Ovary (tissue), 9 donors: ENCODE results near the gene GFM2. TPM values are rescaled to one million over a fixed set of nuclear protein-coding genes. Genes with fewer than 3 reads are reported as not detected.

Experiments
- DNase-seq, 5 donors: peaks; one replicate each; pipeline ENCODE4 v3.0.0-alpha.2; 2019 to 2020
- H3K27ac ChIP-seq, 2 donors: fragments of 200-600 bp; one replicate each; pipeline versions ENCODE4 v1.5.1 to v1.8.0; 2019 to 2022
- H3K27me3 ChIP-seq: fragments of 200-600 bp; one replicate; pipeline ENCODE4 v1.8.0; 2022
- H3K36me3 ChIP-seq: fragments of 200-600 bp; sonication (generic); one replicate; pipeline ENCODE4 v1.5.1; 2019
- H3K4me1 ChIP-seq: one replicate; pipeline ENCODE4 v1.8.1; 2013; ENCODE audit warnings: mild to moderate bottlenecking, moderate library complexity; ENCODE audit not compliant: insufficient read depth
- H3K4me3 ChIP-seq: fragments of 200-600 bp; sonication (generic); one replicate; pipeline ENCODE4 v1.5.1; 2017
- H3K9me3 ChIP-seq, 2 donors: fragments of 200-600 bp in 1 of 2; sonication (generic) in 1 of 2; one replicate each; pipeline versions ENCODE4 v1.5.1 to v1.8.1; 2013 to 2019; ENCODE audit warnings: mild to moderate bottlenecking in 1 of 2, moderate library complexity in 1 of 2
- EP300 ChIP-seq: sonication (generic); formaldehyde crosslinking; IDR thresholded peaks from one replicate; pipeline ENCODE4 v1.6.1; 2017; ENCODE audit warnings: antibody characterized with exemption
- POLR2A ChIP-seq: fragments of 450-650 bp; IDR thresholded peaks from one replicate; pipeline ENCODE4 v1.6.1; 2017; ENCODE audit warnings: antibody characterized with exemption, mild to moderate bottlenecking, moderate library complexity
- WGBS, 3 donors: extraction: QIAGEN DNeasy Blood & Tissue Kit in 1 of 3; methylation state at CpG; one replicate each; pipeline versions ENCODE4 v1.1.5 to v1.1.7; 2013 to 2017; 5-methylcytosine and 5-hydroxymethylcytosine counted together
- intact Hi-C, 4 donors: fragments of 100-400 bp; cut with DNase I; formaldehyde crosslinking; loops; one replicate each; pipeline versions ENCODE4 v1.11.0 to v1.15.1; 2022 to 2023
- polyA plus RNA-seq, 2 donors: library from polyadenylated mRNA; stranded (reverse); fragments of 200-250 nt in 1 of 2; fragments of 350-450 nt in 1 of 2; fragmentation: Illumina TruSeq in 1 of 2; extraction: RNeasy Lipid Tissue Mini Kit (QIAGEN cat#74804) in 1 of 2; gene quantifications; one replicate each; pipeline ENCODE4 v1.2.3, GENCODE V29; 2013 to 2014
- small RNA-seq: library from RNA; depleted of rRNA; stranded (forward); fragments of <200 nt; gene quantifications from one replicate; pipeline ENCODE3, GENCODE V24; 2016
- total RNA-seq, 7 donors: library from RNA; depleted of rRNA in 2 of 7; stranded (reverse); fragments of >200 nt in 2 of 7; fragmentation: NEBNext Ultra II Directional in 3 of 7; extraction: Animal tissue kit (Norgen Biotek cat#: 25700) in 3 of 7; gene quantifications; one replicate each; pipeline versions ENCODE4 v1.1.0 to v1.2.4, GENCODE V29; 2016 to 2023
- TF ChIP-seq, protein P1 (sequence below), 3 donors: fragments of 450-650 bp in 2 of 3; fragments of 200-600 bp in 1 of 3; IDR thresholded peaks; one replicate each; pipeline versions ENCODE4 v1.5.1 to v1.8.0; 2016 to 2022; ENCODE audit warnings: antibody characterized with exemption in 3 of 3, mild to moderate bottlenecking in 1 of 3
- donor health status: DM: no; HTN: no; CAD: no; lungs with moderate emphysema.
- donor health status: DM: no; HTN: no; CAD: no.
- donor health status: Bipolar disorder and iron deficiency.
- donor health status: DM: yes; HTN: yes; CAD: no.
- donor health status: DM: no; HTN: no; CAD: no.
- donor health status: DM: yes; HTN: yes; CAD: no.

Gene GFM2
- total and polyA plus RNA-seq, 9 donors = 9.9 to 22.1 (median 17.6) TPM

DNA sequence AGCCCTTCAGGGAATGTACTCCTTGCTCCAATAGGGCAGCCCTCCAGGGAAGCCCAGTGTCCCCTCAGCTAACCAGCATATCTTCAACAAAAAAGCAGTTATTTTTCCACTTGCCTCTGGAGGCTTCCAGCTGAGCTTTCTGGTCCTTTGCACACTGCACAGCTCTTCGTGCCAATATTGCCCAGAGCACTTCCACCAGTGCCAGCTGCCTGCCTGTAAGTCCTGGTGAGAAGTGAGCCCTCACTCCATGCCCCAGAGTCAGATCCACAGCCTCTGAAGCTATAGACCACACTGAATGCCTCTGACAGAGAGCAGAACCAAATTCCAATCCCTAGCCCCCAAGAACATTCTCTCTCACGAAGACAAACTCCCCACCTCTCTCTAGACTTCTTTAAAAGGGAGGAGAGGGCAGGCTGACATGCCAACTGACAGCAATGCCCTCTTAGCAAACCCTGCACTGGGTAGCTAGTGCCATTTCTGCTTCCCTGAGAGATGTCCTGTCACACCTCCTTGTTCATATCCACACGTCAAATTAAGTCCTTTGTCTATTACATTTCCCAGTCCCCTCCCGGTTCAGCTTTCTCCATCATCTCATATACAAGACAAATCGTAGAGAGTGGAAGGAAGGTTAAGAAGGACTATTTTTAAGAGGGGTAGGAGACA, 94.6 kb downstream of the GFM2 start:
- WGBS, 3 donors = 51 to 56% (median 56%) methylated on average over 5 of the region's 5 CpGs
- H3K27me3 ChIP-seq = no peaks in the 10 kb centered on the region
- no peaks in the 10 kb centered on the region for H3K4me1 ChIP-seq
- no peak for DNase-seq
- no peak for TF ChIP-seq POLR2A
- TF ChIP-seq EP300 = no peak
- TF ChIP-seq, protein P1, sequence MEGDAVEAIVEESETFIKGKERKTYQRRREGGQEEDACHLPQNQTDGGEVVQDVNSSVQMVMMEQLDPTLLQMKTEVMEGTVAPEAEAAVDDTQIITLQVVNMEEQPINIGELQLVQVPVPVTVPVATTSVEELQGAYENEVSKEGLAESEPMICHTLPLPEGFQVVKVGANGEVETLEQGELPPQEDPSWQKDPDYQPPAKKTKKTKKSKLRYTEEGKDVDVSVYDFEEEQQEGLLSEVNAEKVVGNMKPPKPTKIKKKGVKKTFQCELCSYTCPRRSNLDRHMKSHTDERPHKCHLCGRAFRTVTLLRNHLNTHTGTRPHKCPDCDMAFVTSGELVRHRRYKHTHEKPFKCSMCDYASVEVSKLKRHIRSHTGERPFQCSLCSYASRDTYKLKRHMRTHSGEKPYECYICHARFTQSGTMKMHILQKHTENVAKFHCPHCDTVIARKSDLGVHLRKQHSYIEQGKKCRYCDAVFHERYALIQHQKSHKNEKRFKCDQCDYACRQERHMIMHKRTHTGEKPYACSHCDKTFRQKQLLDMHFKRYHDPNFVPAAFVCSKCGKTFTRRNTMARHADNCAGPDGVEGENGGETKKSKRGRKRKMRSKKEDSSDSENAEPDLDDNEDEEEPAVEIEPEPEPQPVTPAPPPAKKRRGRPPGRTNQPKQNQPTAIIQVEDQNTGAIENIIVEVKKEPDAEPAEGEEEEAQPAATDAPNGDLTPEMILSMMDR (IDR thresholded peaks at IDR 0.05) = no peak
- H3K27ac ChIP-seq = no peak overlapping the region
- H3K4me3 ChIP-seq = no peak overlapping the region
- intact Hi-C loops = loop anchor here in 2 of 4 donors (10.0 kb wide), 1 partner anchor 242 kb away; no protein-coding TSS in a partner anchor
- no peaks in the 10 kb centered on the region for H3K36me3 ChIP-seq
- no peaks in the 10 kb centered on the region for H3K9me3 ChIP-seq

Small RNAs within 50 kb of the gene (small RNA-seq; reads per million reads assigned to genes)
- not detected for gene RNU6-658P

Other genes with a start within 250 kb of the GFM2 start
- gene ENC1, start 126.4 kb downstream of the GFM2 start, total RNA-seq = 10 to 100 TPM; 13.2 to 54.7 (median 23.4) TPM
- 10 to 100 TPM; 40.4 to 57.2 TPM for gene ENC1, start 126.4 kb downstream of the GFM2 start, polyA plus RNA-seq
- gene HEXB, start 81.9 kb downstream of the GFM2 start, total RNA-seq = 10 to 100 TPM; 63.5 to 99.3 (median 88.6) TPM
- 100 to 1,000 TPM in 1 of 2 donors, 10 to 100 TPM in 1; 80.7 to 159 TPM for gene HEXB, start 81.9 kb downstream of the GFM2 start, polyA plus RNA-seq
- gene NSA2, start 132 bp upstream of the GFM2 start, total RNA-seq = 100 to 1,000 TPM in 6 of 7 donors, 10 to 100 TPM in 1; 72.7 to 231 (median 170) TPM
- 100 to 1,000 TPM; 197 to 244 TPM for gene NSA2, start 132 bp upstream of the GFM2 start, polyA plus RNA-seq
- gene FAM169A, start 99.3 kb upstream of the GFM2 start, total RNA-seq = 10 to 100 TPM in 5 of 7 donors, 1 to 10 TPM in 2; 3.2 to 21.5 (median 11.5) TPM
- gene FAM169A, start 99.3 kb upstream of the GFM2 start, polyA plus RNA-seq = 1 to 10 TPM; 1.7 to 2.2 TPM